Cardiac septum (tissue), 1 donor: ENCODE data around the gene FYN. TPM values are rescaled to one million over a fixed set of nuclear protein-coding genes. Genes with fewer than 3 reads are reported as not detected.

Source experiments
- DNase-seq: peaks from one replicate; pipeline ENCODE4 v3.0.0-alpha.2; 2020; ENCODE audit warnings: low spot score
- intact Hi-C: fragments of 100-400 bp; cut with DNase I; formaldehyde crosslinking; loops from one replicate; pipeline ENCODE4 v1.14.0; 2022
- total RNA-seq: library from RNA; stranded (reverse); fragmentation: NEBNext Ultra II Directional; extraction: Animal tissue kit (Norgen Biotek cat#: 25700); gene quantifications from one replicate; pipeline ENCODE4 v1.2.1, GENCODE V29; 2021
- donor health status: DM: no; HTN: no; CAD: no.

The FYN gene
- total RNA-seq, 1 donor from 2014 or later: 65.3 TPM

GRCh38 chr6:111747396-111747795, 125.9 kb downstream of the FYN start:
- DNase-seq: no peak
- intact Hi-C loops: no loop called here

DNA sequence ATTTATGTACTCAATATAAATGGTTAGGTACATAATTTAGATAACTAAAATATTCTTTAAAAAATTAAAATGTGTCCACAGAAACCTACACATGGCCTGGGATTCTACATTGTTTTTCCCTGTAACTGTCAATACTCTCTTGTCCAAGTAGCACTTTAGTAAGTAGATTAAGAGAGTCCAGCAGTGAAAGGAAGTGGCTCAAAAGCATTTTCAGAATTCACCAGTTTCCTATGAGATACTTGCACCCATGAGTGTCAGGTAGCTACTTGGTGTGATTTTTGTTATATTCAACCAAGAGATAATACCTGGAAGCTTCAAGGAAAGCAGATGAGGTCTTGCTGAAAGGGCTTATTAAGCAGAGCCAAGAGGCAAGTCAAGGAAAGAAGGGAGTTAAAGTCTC, 126.3 kb downstream of the FYN start:
- intact Hi-C loops: no loop called here
- no peak for DNase-seq

DNA sequence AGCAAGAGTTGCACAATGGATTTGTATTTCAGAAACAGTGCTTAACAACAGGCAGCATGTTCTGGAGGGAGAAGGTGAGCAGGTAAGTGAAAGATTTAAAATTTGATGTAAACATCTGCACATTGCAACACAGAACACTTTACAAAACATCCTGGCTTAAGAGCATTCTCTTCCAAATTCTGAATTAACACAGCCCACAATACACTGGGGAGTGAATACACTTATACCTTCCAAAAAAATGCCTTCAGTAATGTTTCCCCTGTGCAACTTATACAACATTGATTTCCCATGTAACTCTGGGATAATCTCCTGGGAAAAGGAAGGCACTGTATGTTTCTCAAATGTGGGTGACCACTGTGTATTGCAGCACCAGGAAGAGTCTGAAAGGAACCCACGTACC, 127.6 kb downstream of the FYN start:
- intact Hi-C loops: no loop called here
- DNase-seq: no peak

- DNase-seq: no peak
- intact Hi-C loops: no loop called here
Measured at GRCh38 chr6:111745186-111745585, 128.1 kb downstream of the FYN start.

DNA sequence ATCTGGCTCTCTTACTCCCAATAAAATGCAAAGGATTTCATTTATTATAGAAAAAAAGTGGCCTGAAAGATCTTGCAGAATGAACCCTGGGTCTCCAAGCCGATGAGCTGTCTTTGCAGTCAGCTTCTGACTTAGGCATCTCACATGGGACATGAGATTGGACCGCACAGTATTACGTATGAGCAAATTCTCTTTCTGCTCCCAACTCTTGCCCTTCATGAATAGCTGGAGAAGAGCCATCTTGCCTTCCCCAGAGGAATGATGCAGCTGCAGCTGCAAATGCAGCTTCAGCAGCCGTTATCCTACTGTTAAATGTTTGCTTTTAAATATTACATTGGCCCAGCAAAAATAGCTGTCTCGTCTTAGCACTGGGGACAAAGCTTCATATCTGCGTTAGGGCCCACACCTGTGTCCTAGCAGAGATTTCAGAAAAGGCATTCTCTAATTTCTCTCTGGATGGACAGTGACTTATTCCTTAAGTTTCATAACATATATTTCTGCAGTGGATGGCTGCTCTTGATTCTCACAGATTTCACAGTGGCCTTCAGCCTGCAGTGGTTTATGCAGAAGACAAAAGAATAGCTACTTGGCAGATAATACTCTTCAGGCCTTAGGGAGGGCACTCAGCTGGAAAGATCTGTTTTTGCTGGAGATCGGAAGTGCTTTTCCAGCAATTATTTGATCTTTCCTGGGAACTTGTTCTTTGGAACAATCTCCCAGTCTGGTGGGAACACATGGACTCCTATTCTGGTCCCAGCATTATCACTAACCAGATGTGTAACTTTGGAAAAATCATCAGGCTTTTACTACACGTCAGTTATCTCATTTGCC, 129.2 kb downstream of the FYN start:
- intact Hi-C loops: no loop called here
- no peak for DNase-seq

DNA sequence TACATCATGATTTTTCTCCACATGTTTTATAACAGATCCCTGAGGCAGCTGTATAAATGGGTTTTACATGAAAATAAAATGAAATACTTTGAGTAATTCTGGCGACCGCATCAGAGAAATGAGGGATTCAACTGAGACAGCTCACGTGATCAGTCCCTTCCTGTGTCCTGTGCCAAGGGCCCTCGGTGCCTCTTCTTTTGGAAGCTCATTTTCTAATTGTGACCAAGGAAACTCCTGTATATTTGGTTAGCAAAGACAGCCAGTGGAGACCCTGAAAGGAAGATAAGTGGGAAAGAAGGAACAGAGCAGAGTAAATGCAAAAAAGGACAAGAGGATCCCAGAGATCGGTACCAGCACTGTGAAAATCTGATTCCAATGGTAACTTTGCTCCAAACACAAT, 129.9 kb downstream of the FYN start:
- intact Hi-C loops: no loop called here
- DNase-seq: no peak

DNA sequence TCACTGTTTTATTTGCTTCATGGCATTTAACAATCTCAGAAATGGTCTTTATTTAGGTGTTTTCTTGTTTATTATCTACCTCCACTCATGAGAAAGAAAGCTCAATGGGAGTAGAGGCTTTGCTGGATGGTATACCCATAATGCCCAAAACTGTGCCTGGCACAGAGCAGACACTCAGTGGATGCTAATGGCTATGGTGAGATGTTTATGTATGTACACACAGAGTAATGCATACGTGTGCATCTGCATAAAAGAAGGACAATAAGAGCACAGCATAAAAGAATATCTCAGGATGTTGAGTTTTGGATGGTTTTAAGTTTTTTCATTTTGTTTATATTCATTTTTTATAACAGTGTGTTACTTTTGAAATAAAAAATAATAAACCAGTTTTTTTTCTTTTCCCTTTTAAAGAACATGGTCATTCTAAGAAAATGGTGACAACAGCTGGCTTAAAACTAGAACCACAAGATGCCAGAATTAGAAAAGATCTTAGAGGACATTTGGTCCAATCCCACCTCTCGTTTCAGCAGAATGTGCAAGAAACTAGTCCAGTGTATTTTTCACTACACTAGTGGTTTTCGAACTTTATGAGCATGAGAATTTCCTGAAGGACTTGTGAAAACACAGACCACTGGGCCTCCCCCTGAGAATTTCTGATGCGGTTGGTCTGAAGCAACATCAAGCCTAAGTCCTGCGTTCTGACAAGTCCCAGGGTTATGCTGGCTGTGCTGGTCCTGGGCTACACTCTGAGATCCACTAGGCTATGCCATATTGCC, 131.9 kb downstream of the FYN start:
- intact Hi-C loops: no loop called here
- DNase-seq: no peak

DNA sequence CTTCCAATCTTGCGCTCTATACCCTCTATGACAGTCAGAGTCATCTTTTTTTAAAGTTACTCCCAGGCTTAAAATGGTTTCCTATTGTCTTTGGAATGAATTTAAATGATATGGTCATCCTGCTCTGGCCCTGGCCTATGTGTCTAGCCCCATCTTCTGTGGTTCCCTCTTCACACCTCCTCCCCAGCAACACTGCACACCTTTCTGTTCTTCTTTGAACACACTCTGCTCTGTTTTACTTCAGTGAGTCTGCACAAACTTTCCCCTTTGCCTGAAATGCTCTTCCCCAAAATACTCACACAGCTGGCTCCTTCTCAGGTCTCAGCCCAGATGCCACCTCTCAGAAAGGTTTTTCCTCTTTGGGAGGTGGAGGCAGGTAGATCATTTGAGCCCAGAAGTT, 132.7 kb downstream of the FYN start:
- intact Hi-C loops: no loop called here
- DNase-seq: no peak

GRCh38 chr6:111739257-111739696, 134.0 kb downstream of the FYN start:
- DNase-seq: no peak
- intact Hi-C loops: no loop called here

GRCh38 chr6:111738631-111739030, 134.6 kb downstream of the FYN start:
- intact Hi-C loops: no loop called here
- no peak for DNase-seq

DNA sequence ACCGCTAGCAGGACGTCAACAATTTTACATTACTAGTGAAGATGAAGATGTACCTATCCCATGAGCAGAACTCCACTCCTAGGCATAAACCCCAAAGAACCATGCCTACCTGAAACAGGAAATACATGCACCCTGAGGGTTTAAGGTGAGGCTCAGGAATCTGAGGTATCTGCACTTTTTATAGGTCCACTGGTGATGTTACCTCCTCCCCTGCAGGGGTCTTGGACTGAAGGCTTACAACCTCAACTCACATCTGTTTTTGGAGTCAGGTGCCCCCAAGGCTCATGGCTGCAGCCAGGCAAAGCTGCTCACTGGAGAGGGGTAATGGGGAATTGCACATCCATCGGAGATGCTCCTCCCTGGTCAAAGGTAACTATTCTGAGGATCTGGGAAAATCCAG, 135.1 kb downstream of the FYN start:
- DNase-seq: no peak
- intact Hi-C loops: no loop called here

DNA sequence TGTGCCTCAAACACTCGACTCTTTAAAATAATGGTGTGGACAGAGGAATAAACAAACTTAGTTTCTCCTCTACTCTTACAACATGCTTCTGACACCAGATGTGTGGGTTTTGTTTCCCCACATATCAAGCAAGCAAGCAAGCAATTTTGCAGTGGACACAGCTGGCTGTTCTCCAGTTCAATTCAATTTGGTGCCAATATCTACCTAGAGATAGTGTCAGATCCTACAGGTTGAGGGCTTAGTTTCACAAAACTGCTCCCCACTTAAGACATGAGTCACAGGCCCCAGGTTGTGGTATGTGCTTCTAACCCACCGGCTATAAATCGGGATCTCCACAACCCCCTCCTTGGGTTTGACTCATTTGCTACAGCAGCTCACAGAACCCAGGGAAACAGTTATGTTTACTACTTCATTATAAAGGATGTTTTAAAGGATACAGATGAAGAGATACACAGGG, 136.2 kb downstream of the FYN start:
- intact Hi-C loops: no loop called here
- no peak for DNase-seq

GRCh38 chr6:111736005-111736608, 137.1 kb downstream of the FYN start:
- intact Hi-C loops: no loop called here
- DNase-seq: no peak

- DNase-seq: no peak
- intact Hi-C loops: no loop called here
Measured at GRCh38 chr6:111734068-111735061, 138.9 kb downstream of the FYN start.

- intact Hi-C loops: no loop called here
- DNase-seq: no peak
Measured at GRCh38 chr6:111732390-111732789, 140.9 kb downstream of the FYN start.

DNA sequence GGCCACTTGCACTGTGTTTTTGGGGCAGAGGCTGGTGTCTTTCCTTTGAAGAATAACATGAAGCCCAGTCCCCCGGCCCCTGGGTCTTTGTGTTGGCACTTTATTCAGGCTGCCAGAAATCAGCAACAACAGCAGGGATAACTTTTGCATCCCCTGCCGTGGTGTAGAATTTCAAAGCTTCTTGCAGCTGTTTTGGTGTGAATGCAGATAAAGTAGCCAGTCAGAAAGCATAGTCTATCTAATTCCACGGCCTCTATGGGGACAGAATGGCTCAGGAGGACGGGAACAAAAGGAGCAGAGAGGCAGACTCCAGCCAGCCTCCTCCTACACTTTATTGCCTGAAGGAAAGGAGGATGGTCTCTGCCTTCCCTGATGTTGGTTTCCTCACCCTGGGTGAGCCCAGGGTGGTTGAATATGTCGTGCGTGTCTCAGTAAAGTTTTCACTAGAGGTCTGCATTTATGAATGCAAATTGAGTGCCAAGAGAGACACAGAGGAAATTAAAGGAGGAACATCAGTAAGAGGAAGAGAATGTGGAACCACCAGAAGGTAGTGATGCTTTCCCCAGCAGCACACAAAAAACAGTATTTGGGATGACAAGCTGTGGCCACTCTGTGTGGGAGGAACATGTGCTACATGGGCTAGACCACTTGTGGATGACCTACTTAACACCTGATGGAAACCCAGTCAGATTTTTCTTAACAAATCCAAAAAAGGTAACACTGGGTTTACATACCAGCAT, 141.6 kb downstream of the FYN start:
- DNase-seq: no peak
- intact Hi-C loops: no loop called here

DNA sequence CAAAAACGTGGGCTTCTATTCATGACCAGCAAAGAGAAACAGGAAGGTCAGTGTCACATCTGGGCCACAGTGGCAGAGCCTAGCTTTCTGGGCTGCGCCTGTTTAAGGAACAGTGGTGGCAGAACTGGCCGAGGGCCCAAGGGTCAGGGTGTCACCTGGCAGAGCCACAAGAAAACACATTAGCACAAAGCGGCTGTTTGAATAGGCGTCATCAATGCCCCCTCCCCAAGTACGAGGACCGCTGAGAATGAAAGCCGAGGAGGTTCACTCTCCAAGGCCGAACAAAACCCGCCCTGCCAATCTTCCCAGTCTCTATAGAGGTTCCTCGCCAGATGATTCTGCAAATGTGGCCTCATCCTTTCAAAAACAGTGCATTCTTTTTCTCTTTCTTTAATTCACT, 142.4 kb downstream of the FYN start:
- no peak for DNase-seq
- intact Hi-C loops: no loop called here

DNA sequence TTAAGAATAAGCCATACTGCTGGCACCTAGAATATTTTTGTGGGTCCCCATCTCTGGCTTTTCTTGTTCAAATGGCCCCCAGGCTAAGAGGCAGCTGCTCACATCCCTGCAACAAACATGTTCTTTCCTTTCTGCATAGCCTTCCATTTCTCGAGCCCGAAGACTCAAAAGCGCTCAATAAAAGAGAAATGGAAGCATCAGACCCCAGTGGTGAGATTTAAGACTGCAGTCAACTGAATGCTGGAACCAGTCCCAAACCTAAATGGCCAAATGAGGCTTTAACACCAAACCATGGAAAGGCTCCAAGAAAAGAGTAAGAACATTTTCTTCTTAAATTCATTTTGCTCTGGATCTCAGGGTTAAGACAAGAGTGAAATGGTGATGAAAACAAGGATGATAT, 145.4 kb downstream of the FYN start:
- DNase-seq: no peak
- intact Hi-C loops: no loop called here

DNA sequence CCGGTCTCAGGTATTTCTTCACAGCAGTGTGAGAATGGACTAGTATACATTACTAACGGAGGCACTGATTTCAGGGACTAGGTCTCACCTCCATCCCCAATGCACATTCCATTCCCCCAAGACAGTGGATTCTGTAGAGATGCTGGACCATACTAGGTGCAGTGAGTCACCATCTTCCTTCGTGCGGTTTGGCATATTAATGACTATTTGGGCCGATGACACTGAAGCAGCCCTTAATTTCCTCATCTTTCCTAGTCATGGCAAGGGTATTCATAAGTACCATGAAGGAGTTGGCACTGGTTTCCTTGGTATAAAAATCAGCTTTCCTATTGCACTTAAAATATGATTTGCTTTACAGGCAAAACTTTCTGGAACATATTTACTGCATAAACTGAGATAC, 146.2 kb downstream of the FYN start:
- no peak for DNase-seq
- intact Hi-C loops: no loop called here
